ENCODE results near the gene VAC14. TPM values are rescaled to one million over a fixed set of nuclear protein-coding genes. Genes with fewer than 3 reads are reported as not detected.

VAC14 gene
- total RNA-seq, 4 donors from 2014 or later, result 23.5 to 44.1 (median 29.8) TPM

GRCh38 chr16:70738083-70738977 lies 62.6 kb downstream of the VAC14 start:
- H3K27ac ChIP-seq, result peak overlapping the region; percentile 79 to 92 (median 90)
- peak; percentile 80 for ATAC-seq
- H3K4me1 ChIP-seq, result peaks cover 7 to 74% (median 30%) of the 10 kb centered on the region in 3 donors
- no peak for TF ChIP-seq POLR2A (IDR thresholded peaks at IDR 0.05)
- TF ChIP-seq POLR2AphosphoS5 (IDR thresholded peaks at IDR 0.05), result peak; percentile 69
- TF ChIP-seq EP300 (IDR thresholded peaks at IDR 0.05), result no peak
- peak in 3 of 4 experiments; percentile 87 to 95 (median 94) for TF ChIP-seq CTCF (IDR thresholded peaks at IDR 0.05)
- peaks cover 0 to 26% of the 10 kb centered on the region in 2 donors for H3K36me3 ChIP-seq
- H3K9me3 ChIP-seq, result no peaks in the 10 kb centered on the region
- no peak overlapping the region for H3K4me3 ChIP-seq
- 4 to 38% methylated on average over 5 to 16 of the region's 22 CpGs for WGBS, 2 donors (ENCODE audit: low coverage in 1 of 2)
- H3K27me3 ChIP-seq, result no peaks in the 10 kb centered on the region

DNA sequence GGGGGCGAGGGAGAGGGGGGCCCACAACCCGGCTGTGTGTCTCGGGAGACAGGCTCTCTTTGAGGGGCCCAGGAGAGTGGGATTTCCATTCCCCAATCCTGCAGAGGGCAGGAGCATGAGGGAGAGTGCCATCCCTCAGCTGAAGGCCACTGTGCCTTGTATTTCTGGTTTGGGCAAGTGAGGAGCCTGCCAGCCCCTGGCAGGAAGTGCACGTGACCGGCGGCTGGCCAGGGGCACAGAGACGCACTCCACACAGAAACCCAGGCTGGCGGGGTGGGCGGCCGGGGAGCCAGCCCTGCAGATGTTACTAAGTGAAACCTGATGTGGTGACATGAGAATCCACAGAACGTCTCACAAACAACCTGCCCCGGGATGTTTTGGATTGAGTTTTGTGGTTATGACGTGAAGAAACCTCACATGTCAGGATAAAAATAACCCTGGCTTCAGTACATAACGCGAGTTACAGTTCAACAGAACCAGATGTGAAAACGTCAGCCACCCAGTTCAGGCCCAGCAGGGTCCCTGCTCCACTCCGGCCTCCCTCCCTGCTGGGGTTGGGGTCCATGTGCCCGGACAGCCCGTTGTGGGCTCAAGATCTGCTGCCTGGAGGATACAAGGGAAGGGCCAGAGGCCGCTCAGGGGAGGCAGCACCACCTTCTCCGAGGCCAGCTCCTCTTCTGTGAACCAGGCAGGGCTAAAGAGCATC lies 63.4 kb downstream of the VAC14 start:
- WGBS, 2 donors (ENCODE audit: low coverage in 1 of 2), result 18 to 27% methylated on average over 6 to 18 of the region's 21 CpGs
- H3K27me3 ChIP-seq, result no peaks in the 10 kb centered on the region
- ATAC-seq, result peak; percentile 65
- TF ChIP-seq POLR2A (IDR thresholded peaks at IDR 0.05) (peak; percentile 14 to 17), CTCF (IDR thresholded peaks at IDR 0.05) (no peak), EP300 (IDR thresholded peaks at IDR 0.05) (peak; percentile 41), POLR2AphosphoS5 (IDR thresholded peaks at IDR 0.05) (peak; percentile 89)
- peak overlapping the region in 1 of 2 donors; percentile 6 for H3K4me3 ChIP-seq
- peaks cover 7 to 74% (median 30%) of the 10 kb centered on the region in 3 donors for H3K4me1 ChIP-seq
- H3K9me3 ChIP-seq, result no peaks in the 10 kb centered on the region
- H3K27ac ChIP-seq, result peak overlapping the region; percentile 79 to 92 (median 90)
- H3K36me3 ChIP-seq, result peaks cover 0 to 18% of the 10 kb centered on the region in 2 donors

- H3K27me3 ChIP-seq, result no peaks in the 10 kb centered on the region
- no peak for ATAC-seq
- no peaks in the 10 kb centered on the region for H3K9me3 ChIP-seq
- no peak for TF ChIP-seq CTCF (IDR thresholded peaks at IDR 0.05)
- no peak for TF ChIP-seq POLR2AphosphoS5 (IDR thresholded peaks at IDR 0.05)
- no peak for TF ChIP-seq POLR2A (IDR thresholded peaks at IDR 0.05)
- TF ChIP-seq EP300 (IDR thresholded peaks at IDR 0.05), result no peak
- H3K36me3 ChIP-seq, result peaks cover 0 to 10% of the 10 kb centered on the region in 2 donors
- WGBS, 2 donors (ENCODE audit: low coverage in 1 of 2), result 100% methylated on average over 2 of the region's 18 CpGs; no CpG with 5 or more reads in 1 of the 2 donors
- H3K4me1 ChIP-seq, result peaks cover 7 to 71% (median 30%) of the 10 kb centered on the region in 3 donors
- H3K4me3 ChIP-seq, result peak overlapping the region in 1 of 2 donors; percentile 6
- peak overlapping the region; percentile 79 to 92 (median 90) for H3K27ac ChIP-seq
Measured at GRCh38 chr16:70736465-70737376, 64.2 kb downstream of the VAC14 start.

DNA sequence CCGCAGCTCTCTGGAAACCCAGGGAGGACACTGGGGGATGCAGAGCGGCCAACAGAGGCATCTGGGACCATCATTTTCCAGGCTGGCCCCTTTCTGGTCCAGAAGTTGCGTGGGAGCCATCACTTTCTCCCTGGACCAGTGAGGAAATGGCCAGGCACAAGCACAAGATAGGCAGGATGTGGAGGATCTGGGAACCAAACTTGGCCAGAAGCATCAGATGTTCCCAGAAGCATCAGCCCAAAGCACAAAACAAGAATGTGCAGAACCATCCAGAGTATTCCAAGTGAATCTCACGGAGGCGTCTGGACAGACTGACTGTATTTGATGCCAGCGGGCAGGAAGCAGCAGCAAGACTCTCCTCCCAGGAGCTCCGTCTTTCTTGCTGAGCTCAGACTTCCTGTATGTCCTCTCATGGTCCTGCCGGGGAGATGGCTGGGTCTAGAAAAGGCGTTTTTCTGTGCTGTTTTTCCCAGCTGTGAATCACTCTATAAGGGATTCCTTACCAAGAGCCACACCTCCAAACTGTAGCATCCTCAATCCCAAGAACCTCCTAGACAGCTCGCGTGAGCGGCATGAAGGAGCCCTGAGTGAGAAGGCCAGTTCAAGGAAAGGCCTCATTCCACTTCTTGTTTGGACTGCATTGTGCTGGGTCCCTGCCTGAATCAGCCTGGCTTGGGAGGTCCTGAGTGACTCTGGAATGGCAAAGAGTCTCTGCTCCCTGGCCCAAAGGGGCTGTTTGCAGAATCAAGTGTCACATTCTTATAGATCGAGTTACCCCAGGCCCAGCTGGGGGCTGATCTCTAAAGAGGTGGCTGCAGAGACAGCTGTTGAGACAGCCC lies 65.6 kb downstream of the VAC14 start:
- 23 to 77% methylated on average over 3 to 7 of the region's 13 CpGs for WGBS, 2 donors (ENCODE audit: low coverage in 1 of 2)

More for the DNA sequence above, 65.6 kb downstream of the VAC14 start:
- peaks cover 7 to 58% (median 30%) of the 10 kb centered on the region in 3 donors for H3K4me1 ChIP-seq
- no peaks in the 10 kb centered on the region for H3K9me3 ChIP-seq
- peak; percentile 52 for ATAC-seq
- H3K27me3 ChIP-seq, result no peaks in the 10 kb centered on the region
- H3K4me3 ChIP-seq, result no peak overlapping the region
- H3K27ac ChIP-seq, result peak overlapping the region in 3 of 4 donors; percentile 56 to 91 (median 88)
- peaks cover 0 to 12% of the 10 kb centered on the region in 2 donors for H3K36me3 ChIP-seq
- TF ChIP-seq POLR2A (IDR thresholded peaks at IDR 0.05) (no peak), CTCF (IDR thresholded peaks at IDR 0.05) (no peak), POLR2AphosphoS5 (IDR thresholded peaks at IDR 0.05) (peak; percentile 77), EP300 (IDR thresholded peaks at IDR 0.05) (no peak)
